GM06990 (cell line): Measurements from ENCODE around the gene ZNF503.
"Not testable (repeated sequence)": the region's sequence is repeated elsewhere in the genome, so short reads cannot be mapped to it uniquely, and the experiment has no call there.

ENCODE experiments used
- DNase-seq: peaks from one replicate; pipeline ENCODE4 v3.0.0-alpha.2; 2011; ENCODE audit not compliant: insufficient read length; ENCODE audit errors: extremely low read depth
- H3K27me3 ChIP-seq: replicated peaks from 2 replicates; pipeline ENCODE4 v1.6.0; 2011; ENCODE audit warnings: low read length; ENCODE audit not compliant: control insufficient read depth, insufficient read depth
- H3K36me3 ChIP-seq: 2 replicates; pipeline ENCODE4 v1.5.1; 2011; ENCODE audit warnings: low read length; ENCODE audit not compliant: control insufficient read depth, insufficient read depth
- H3K4me3 ChIP-seq: replicated peaks from 2 replicates; pipeline ENCODE4 v1.5.1; 2011; ENCODE audit warnings: low read depth, mild to moderate bottlenecking, control low read depth, low read length
- TF ChIP-seq, protein P1 (sequence below): IDR thresholded peaks from 2 replicates; pipeline ENCODE4 v1.5.1; 2011; ENCODE audit warnings: low read length, control low read depth, mild to moderate bottlenecking, inconsistent platforms; ENCODE audit not compliant: insufficient read depth, poor library complexity, severe bottlenecking

Gene ZNF503

GRCh38 chr10:75363431-75363830, 38.1 kb downstream of the ZNF503 start:
- H3K4me3 ChIP-seq: no peak overlapping the region
- DNase-seq: no peak
- H3K27me3 ChIP-seq: no peaks in the 10 kb centered on the region; the same call in 1 of the 2 replicates
- TF ChIP-seq, protein P1, sequence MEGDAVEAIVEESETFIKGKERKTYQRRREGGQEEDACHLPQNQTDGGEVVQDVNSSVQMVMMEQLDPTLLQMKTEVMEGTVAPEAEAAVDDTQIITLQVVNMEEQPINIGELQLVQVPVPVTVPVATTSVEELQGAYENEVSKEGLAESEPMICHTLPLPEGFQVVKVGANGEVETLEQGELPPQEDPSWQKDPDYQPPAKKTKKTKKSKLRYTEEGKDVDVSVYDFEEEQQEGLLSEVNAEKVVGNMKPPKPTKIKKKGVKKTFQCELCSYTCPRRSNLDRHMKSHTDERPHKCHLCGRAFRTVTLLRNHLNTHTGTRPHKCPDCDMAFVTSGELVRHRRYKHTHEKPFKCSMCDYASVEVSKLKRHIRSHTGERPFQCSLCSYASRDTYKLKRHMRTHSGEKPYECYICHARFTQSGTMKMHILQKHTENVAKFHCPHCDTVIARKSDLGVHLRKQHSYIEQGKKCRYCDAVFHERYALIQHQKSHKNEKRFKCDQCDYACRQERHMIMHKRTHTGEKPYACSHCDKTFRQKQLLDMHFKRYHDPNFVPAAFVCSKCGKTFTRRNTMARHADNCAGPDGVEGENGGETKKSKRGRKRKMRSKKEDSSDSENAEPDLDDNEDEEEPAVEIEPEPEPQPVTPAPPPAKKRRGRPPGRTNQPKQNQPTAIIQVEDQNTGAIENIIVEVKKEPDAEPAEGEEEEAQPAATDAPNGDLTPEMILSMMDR: no peak
- H3K36me3 ChIP-seq: no peaks in the 10 kb centered on the region

DNA sequence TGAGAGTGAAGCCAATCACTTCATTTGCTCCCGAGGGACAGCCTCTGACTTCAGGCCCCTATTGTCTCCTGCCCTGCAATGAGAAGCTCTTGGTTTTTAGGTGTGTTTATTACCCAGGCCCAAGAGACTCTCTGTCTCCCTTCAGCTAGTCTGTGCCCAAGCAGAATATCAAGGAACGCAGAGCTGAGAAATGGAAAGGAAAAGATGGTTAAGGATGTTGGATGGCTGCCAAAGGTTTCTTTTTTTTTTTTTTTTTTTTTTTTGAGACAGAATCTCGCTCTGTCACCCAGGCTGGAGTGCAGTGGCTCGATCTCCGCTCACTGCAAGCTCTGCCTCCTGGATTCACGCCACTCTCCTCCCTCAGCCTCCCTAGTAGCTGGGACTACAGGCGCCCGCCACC, 41.7 kb downstream of the ZNF503 start:
- not testable (repeated sequence) for H3K4me3 ChIP-seq, DNase-seq, H3K36me3 ChIP-seq, H3K27me3 ChIP-seq

GRCh38 chr10:75358835-75359421, 42.6 kb downstream of the ZNF503 start:
- no peaks in the 10 kb centered on the region for H3K27me3 ChIP-seq
- no peak overlapping the region for H3K4me3 ChIP-seq
- TF ChIP-seq, protein P1: no peak
- DNase-seq: no peak
- H3K36me3 ChIP-seq: no peaks in the 10 kb centered on the region

- no peak overlapping the region for H3K4me3 ChIP-seq
- DNase-seq: no peak
- no peaks in the 10 kb centered on the region for H3K27me3 ChIP-seq
- TF ChIP-seq, protein P1: no peak
- H3K36me3 ChIP-seq: no peaks in the 10 kb centered on the region
These were observed 43.4 kb downstream of the ZNF503 start for GRCh38 chr10:75358132-75358531.

GRCh38 chr10:75357500-75357899, 44.1 kb downstream of the ZNF503 start:
- H3K4me3 ChIP-seq: no peak overlapping the region
- DNase-seq: no peak
- no peaks in the 10 kb centered on the region for H3K36me3 ChIP-seq
- H3K27me3 ChIP-seq: no peaks in the 10 kb centered on the region
- TF ChIP-seq, protein P1: no peak

DNA sequence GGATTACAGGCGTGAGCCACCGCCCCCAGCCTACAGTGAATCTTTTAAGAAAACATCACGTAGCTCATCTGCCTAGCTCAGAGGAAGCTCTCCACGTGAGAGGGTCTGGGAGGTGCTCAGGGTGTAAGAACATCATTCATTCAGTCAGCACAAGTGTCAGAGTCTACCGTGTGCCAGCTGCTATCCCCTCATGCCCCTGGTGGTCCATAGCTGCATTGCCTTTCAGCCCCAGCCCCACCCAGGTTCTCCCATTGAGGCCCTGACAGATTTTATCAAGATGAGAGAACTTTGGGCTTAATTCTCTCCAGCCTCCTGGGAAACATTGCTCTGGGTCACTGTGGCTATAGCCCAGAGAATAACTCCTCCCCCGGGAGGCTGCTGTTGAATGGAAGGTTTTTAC, 45.1 kb downstream of the ZNF503 start:
- DNase-seq: no peak

More for the DNA sequence above, 45.1 kb downstream of the ZNF503 start:
- TF ChIP-seq, protein P1: no peak
- H3K27me3 ChIP-seq: no peaks in the 10 kb centered on the region; the same call in 1 of the 2 replicates
- H3K36me3 ChIP-seq: no peaks in the 10 kb centered on the region
- H3K4me3 ChIP-seq: no peak overlapping the region
